Left ventricle myocardium inferior (tissue), 1 donor: Measurements from ENCODE around the gene TMEM132E. TPM values are rescaled to one million over a fixed set of nuclear protein-coding genes. Genes with fewer than 3 reads are reported as not detected.

Experiments used
- DNase-seq: peaks from one replicate; pipeline ENCODE4 v3.0.0-alpha.2; 2020
- H3K27ac ChIP-seq: fragments of 200-600 bp; replicated peaks from 2 replicates; pipeline ENCODE4 v1.8.0; 2021
- H3K27me3 ChIP-seq: fragments of 200-600 bp; 2 replicates; pipeline ENCODE4 v1.8.0; 2021; ENCODE audit warnings: low read depth
- H3K36me3 ChIP-seq: fragments of 200-600 bp; 2 replicates; pipeline ENCODE4 v1.8.0; 2021
- H3K4me1 ChIP-seq: fragments of 200-600 bp; 2 replicates; pipeline ENCODE4 v1.8.0; 2021
- H3K4me3 ChIP-seq: fragments of 200-600 bp; 2 replicates; pipeline ENCODE4 v1.8.0; 2021; ENCODE audit warnings: mild to moderate bottlenecking, moderate library complexity
- H3K9me3 ChIP-seq: fragments of 200-600 bp; replicated peaks from 2 replicates; pipeline ENCODE4 v1.8.0; 2021
- intact Hi-C: fragments of 100-400 bp; cut with micrococcal nuclease; formaldehyde crosslinking; loops from one replicate; pipeline ENCODE4 v1.11.0; 2022
- total RNA-seq: library from RNA; stranded (reverse); fragmentation: NEBNext Ultra II Directional; extraction: Animal tissue kit (Norgen Biotek cat#: 25700); gene quantifications from one replicate; pipeline ENCODE4 v1.2.1, GENCODE V29; 2021
- TF ChIP-seq, protein P1 (sequence below): fragments of 200-600 bp; IDR thresholded peaks from 2 replicates; pipeline ENCODE4 v1.8.0; 2021; ENCODE audit warnings: antibody characterized with exemption, mild to moderate bottlenecking, borderline replicate concordance
- donor health status: DM: no; HTN: yes; CAD: no; lungs with severe emphysema.

TMEM132E gene
- total RNA-seq, 1 donor from 2014 or later, result 0.05 TPM

DNA sequence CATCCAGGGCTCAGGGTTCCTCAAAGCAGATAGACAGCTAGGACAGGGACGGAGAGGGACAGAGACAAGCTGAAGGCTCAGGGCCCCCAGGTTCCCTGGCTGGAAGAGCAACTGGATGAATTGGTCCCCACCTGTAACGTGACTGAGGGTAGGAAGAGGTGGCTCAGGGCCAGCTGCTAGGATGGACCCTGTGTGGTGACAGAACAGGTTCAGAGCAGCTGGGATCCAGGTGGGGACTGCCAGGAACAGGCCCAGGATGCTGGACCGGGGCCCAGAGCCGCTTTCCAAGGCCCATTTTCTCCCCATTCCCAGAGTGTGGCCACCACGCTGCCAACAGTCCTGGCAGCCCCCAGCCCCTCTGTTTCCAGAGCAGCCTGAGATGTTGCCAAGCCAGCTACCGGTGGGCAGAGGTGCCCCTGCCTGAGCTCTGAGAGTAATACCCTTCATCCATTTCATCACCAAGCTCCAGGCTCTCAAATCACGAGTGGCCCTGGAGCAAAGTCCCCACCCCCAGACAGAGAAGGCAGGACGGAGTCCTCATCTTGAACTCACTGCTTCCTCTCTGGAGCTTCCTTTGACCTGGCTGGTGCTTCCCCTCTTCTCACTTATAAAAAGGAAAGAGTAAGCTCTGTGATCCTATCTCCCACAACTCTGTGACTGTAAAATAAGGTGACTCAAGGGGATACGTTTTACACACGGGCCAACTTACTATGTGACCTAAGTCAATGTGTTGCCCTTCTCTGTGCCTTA lies 79.6 kb downstream of the TMEM132E start:
- Histone ChIP-seq H3K36me3 (no peaks in the 10 kb centered on the region), H3K9me3 (no peaks in the 10 kb centered on the region), H3K27ac (no peak overlapping the region), H3K4me3 (no peak overlapping the region), H3K27me3 (peaks cover 65% of the 10 kb centered on the region), H3K4me1 (peaks cover 8% of the 10 kb centered on the region)
- TF ChIP-seq, protein P1, sequence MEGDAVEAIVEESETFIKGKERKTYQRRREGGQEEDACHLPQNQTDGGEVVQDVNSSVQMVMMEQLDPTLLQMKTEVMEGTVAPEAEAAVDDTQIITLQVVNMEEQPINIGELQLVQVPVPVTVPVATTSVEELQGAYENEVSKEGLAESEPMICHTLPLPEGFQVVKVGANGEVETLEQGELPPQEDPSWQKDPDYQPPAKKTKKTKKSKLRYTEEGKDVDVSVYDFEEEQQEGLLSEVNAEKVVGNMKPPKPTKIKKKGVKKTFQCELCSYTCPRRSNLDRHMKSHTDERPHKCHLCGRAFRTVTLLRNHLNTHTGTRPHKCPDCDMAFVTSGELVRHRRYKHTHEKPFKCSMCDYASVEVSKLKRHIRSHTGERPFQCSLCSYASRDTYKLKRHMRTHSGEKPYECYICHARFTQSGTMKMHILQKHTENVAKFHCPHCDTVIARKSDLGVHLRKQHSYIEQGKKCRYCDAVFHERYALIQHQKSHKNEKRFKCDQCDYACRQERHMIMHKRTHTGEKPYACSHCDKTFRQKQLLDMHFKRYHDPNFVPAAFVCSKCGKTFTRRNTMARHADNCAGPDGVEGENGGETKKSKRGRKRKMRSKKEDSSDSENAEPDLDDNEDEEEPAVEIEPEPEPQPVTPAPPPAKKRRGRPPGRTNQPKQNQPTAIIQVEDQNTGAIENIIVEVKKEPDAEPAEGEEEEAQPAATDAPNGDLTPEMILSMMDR, result no peak
- DNase-seq, result no peak
- intact Hi-C loops, result no loop called here

DNA sequence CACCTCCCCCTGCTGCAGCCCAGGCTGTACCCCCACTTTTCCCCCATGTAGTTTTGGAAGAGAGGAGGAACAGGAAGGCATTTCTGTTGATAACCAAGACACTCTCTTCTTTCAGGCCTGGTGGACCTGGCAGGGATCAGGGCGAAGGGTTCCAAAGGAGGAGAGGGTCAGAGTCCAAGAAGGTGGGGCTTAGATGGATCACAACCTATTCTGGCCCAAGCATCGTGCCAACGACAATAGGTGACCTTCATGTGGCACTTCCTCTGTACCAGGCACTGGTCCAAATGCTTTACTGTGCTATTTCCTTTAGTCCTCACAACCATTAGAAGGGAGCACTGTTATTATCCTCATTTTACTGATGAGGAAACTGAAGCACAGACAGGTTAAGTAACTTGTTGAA lies 84.3 kb downstream of the TMEM132E start:
- H3K36me3 ChIP-seq, result no peaks in the 10 kb centered on the region
- H3K4me3 ChIP-seq, result no peak overlapping the region
- TF ChIP-seq, protein P1, result no peak
- H3K9me3 ChIP-seq, result no peaks in the 10 kb centered on the region
- no peak overlapping the region for H3K27ac ChIP-seq
- intact Hi-C loops, result no loop called here
- DNase-seq, result no peak
- no peaks in the 10 kb centered on the region for H3K4me1 ChIP-seq
- H3K27me3 ChIP-seq, result peaks cover 78% of the 10 kb centered on the region

DNA sequence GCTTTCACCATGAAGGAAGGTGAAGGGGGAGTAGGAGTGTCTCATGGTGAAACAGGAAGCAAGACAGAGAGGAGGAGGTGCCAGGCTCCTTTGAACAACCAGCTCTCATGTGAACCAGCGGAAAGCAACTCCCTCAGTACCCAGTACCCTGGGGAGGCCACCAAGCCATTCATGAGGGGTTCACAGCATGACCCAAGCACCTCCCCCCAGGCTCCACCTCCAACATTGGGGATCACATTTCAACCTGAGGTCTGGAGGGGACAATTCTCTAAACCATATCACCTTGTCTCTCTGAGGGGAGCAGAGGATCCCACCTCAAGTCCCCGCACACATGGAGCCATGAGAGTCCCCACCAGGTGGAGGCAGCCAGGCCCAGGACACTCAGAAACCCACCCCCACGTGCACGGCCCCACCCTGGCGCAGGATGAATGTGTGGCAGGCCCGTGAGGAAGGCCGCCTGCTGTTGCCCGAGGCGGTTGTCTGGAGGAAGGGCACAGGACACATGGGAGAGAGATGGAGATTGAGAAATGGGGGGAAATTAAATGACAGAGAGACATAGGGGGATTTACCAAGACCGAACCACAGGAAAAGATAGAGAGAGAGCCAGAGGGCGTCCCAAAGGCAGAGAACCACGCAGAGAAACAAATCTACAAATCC lies 85.9 kb downstream of the TMEM132E start:
- TF ChIP-seq, protein P1, result no peak
- Histone ChIP-seq H3K4me3 (no peak overlapping the region), H3K4me1 (no peaks in the 10 kb centered on the region), H3K36me3 (no peaks in the 10 kb centered on the region), H3K27ac (no peak overlapping the region), H3K27me3 (peaks cover 76% of the 10 kb centered on the region), H3K9me3 (no peaks in the 10 kb centered on the region)
- no peak for DNase-seq
- intact Hi-C loops, result no loop called here

DNA sequence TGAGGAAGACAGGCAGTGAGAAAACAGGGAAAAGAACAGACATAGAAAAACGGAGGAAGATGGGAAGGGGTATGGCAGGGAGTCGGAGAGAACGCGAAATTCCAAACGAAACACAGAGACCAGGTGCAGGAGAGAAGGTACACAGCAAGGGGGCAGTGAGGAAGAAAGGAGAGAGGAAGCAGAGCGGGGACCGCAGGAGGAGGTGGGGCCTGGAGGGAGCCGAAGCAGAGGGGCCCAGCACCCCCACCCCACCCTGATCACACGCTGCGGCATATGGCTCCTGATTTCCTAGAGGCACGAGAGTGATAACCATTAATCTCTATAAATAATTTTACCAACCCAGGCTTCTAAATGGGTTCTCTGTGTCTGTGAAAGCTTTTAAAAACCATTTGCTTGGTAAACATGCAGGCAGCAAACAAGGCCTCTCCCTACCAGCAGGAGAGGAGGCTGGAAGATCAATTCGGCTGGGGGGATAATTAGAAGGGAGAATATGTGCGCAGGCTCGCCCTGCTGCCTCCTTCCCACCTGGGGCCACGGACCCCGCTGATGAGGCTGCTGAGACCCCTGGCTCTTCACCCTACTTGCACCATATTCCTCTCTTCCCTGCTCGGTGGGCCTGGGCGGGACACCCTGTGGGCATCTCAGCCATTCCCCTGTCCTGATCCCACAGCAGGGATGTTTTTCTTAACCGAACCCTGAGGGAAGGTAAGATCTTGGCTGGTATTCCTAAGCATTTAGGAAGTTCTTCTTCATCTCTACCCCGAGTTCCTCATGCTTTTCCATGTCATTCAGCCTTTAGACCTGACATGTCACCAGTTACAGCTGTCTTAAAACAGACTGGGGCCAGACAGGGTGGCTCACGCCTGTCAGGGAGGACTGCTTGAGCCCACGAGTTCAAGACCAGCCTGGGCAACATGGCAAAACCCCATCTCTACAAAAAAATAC lies 86.7 kb downstream of the TMEM132E start:
- H3K27ac ChIP-seq, result no peak overlapping the region
- H3K36me3 ChIP-seq, result no peaks in the 10 kb centered on the region
- H3K4me1 ChIP-seq, result no peaks in the 10 kb centered on the region
- H3K27me3 ChIP-seq, result peaks cover 79% of the 10 kb centered on the region
- no peaks in the 10 kb centered on the region for H3K9me3 ChIP-seq
- DNase-seq, result no peak
- H3K4me3 ChIP-seq, result no peak overlapping the region
- intact Hi-C loops, result no loop called here
- TF ChIP-seq, protein P1, result no peak

DNA sequence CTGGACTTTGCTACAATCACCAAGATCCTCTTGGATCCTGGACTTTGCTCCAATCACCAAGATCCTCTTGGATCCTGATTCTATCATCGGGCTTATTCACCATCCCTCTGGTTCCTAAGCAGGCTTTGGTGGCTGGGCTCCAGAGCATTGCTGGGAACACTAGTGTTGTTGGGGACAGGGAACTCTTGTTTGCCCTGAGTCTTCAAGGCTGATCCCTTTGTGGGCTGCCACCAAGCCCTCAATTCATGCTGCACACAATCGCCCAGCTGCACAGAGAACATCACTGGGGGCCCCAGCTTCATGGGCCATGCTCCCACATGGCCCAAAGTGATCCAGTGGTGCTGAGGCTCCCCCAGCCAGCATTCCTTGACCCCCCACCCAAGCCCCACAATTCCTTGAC lies 88.3 kb downstream of the TMEM132E start:
- H3K4me3 ChIP-seq, result no peak overlapping the region
- TF ChIP-seq, protein P1, result no peak
- no peak overlapping the region for H3K27ac ChIP-seq
- DNase-seq, result no peak
- intact Hi-C loops, result no loop called here
- H3K36me3 ChIP-seq, result no peaks in the 10 kb centered on the region
- H3K9me3 ChIP-seq, result no peaks in the 10 kb centered on the region
- H3K4me1 ChIP-seq, result no peaks in the 10 kb centered on the region
- H3K27me3 ChIP-seq, result peaks cover 88% of the 10 kb centered on the region
